Body of pancreas (tissue), 4 donors: ENCODE results near the gene DIO2.

Experiments used
- POLR2A ChIP-seq, 3 donors: fragments of 450-650 bp; IDR thresholded peaks; one replicate each; pipeline ENCODE4 v1.6.1; 2016; ENCODE audit warnings: antibody characterized with exemption in 3 of 3, mild to moderate bottlenecking in 2 of 3
- TF ChIP-seq, protein P1 (sequence below), 7 experiments: fragments of 450-650 bp in 4 of 7; fragments of 200-600 bp in 3 of 7; sonication (generic) in 3 of 7; IDR thresholded peaks; one replicate each; pipeline ENCODE4 v1.5.1; 2016 to 2019; ENCODE audit warnings: antibody characterized with exemption in 7 of 7

GRCh38 chr14:80164991-80165721 lies 46.1 kb downstream of the DIO2 start:
- TF ChIP-seq, protein P1, sequence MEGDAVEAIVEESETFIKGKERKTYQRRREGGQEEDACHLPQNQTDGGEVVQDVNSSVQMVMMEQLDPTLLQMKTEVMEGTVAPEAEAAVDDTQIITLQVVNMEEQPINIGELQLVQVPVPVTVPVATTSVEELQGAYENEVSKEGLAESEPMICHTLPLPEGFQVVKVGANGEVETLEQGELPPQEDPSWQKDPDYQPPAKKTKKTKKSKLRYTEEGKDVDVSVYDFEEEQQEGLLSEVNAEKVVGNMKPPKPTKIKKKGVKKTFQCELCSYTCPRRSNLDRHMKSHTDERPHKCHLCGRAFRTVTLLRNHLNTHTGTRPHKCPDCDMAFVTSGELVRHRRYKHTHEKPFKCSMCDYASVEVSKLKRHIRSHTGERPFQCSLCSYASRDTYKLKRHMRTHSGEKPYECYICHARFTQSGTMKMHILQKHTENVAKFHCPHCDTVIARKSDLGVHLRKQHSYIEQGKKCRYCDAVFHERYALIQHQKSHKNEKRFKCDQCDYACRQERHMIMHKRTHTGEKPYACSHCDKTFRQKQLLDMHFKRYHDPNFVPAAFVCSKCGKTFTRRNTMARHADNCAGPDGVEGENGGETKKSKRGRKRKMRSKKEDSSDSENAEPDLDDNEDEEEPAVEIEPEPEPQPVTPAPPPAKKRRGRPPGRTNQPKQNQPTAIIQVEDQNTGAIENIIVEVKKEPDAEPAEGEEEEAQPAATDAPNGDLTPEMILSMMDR (IDR thresholded peaks at IDR 0.05), result no peak
- TF ChIP-seq POLR2A (IDR thresholded peaks at IDR 0.05), result no peak
